Stromal cell of bone marrow (primary cell): ENCODE data around the gene RASA2.

Experiments
- DNase-seq: peaks from one replicate; pipeline ENCODE4 v3.0.0-alpha.2; 2012; ENCODE audit warnings: low read depth

RASA2 gene

GRCh38 chr3:141538568-141539240 is 51.9 kb downstream of the RASA2 start:
- DNase-seq, result no peak

GRCh38 chr3:141539431-141540187 is 52.8 kb downstream of the RASA2 start:
- no peak for DNase-seq

GRCh38 chr3:141540531-141540930 is 53.7 kb downstream of the RASA2 start:
- DNase-seq, result no peak

GRCh38 chr3:141542202-141542969 is 55.6 kb downstream of the RASA2 start:
- no peak for DNase-seq

GRCh38 chr3:141542989-141543388 is 56.2 kb downstream of the RASA2 start:
- DNase-seq, result no peak

- DNase-seq, result no peak
Observed at GRCh38 chr3:141544697-141545096, 57.9 kb downstream of the RASA2 start.

- no peak for DNase-seq
Observed at GRCh38 chr3:141546081-141546480, 59.3 kb downstream of the RASA2 start.

- no peak for DNase-seq
Observed at GRCh38 chr3:141546586-141546985, 59.8 kb downstream of the RASA2 start.

GRCh38 chr3:141547791-141548190 is 61.0 kb downstream of the RASA2 start:
- no peak for DNase-seq

- DNase-seq, result no peak
Observed at GRCh38 chr3:141550926-141551665, 64.3 kb downstream of the RASA2 start.

- no peak for DNase-seq
Observed at GRCh38 chr3:141552440-141552991, 65.7 kb downstream of the RASA2 start.

- no peak for DNase-seq
Observed at GRCh38 chr3:141553055-141553454, 66.2 kb downstream of the RASA2 start.

- DNase-seq, result no peak
Observed at GRCh38 chr3:141556034-141556433, 69.2 kb downstream of the RASA2 start.

- no peak for DNase-seq
Observed at GRCh38 chr3:141557961-141558706, 71.3 kb downstream of the RASA2 start.

- DNase-seq, result peak; percentile 41
Observed at GRCh38 chr3:141561426-141562034, 74.7 kb downstream of the RASA2 start.

GRCh38 chr3:141564241-141564640 is 77.4 kb downstream of the RASA2 start:
- DNase-seq, result no peak

- no peak for DNase-seq
Observed at GRCh38 chr3:141570068-141570467, 83.2 kb downstream of the RASA2 start.

- no peak for DNase-seq
Observed at GRCh38 chr3:141575879-141576743, 89.3 kb downstream of the RASA2 start.

- DNase-seq, result no peak
Observed at GRCh38 chr3:141576744-141577052, 89.9 kb downstream of the RASA2 start.
